ENCODE results near the gene CFAP92.

CFAP92 gene

GRCh38 chr3:129006864-129007263 lies 13.0 kb upstream of the CFAP92 start:
- DNase-seq (ENCODE audit: low read depth), result no peak

DNA sequence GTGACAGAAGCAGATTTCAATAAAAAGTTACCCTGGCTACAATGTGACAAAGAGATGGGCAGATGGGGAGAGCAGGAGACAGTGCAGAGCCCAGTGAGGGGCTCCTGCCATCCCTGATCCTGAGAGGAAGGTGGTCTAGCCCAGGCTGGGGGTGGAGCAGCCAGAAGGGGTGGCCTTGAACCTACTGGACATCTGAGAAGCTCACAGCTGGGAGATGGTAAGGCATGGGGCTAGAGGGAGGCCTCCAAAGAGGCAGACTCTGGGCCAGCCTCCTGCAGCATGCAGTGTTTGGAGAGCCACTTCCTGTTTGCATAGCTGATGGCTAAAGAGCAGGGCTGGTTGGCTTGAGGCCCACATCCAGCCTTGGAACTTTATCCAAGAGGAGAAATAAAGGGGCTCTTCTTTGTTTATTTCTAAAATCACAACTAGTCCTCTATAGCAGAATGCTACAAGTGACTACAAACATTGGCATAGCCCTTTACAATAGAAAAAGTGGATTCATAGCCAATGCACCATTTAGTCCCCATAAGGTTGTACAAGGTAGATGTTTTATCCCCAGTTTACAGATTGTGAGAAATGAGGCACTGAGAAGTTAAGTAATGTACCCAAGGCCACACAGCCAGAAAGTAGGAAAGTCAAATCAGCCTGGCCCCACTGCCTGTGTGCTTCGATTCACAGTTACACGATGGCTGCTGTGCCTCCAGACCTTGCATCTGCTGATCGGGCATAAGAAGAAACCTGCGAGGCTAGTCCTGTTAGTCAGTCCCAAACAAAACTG lies 11.8 kb upstream of the CFAP92 start:
- DNase-seq (ENCODE audit: low read depth), result no peak

DNA sequence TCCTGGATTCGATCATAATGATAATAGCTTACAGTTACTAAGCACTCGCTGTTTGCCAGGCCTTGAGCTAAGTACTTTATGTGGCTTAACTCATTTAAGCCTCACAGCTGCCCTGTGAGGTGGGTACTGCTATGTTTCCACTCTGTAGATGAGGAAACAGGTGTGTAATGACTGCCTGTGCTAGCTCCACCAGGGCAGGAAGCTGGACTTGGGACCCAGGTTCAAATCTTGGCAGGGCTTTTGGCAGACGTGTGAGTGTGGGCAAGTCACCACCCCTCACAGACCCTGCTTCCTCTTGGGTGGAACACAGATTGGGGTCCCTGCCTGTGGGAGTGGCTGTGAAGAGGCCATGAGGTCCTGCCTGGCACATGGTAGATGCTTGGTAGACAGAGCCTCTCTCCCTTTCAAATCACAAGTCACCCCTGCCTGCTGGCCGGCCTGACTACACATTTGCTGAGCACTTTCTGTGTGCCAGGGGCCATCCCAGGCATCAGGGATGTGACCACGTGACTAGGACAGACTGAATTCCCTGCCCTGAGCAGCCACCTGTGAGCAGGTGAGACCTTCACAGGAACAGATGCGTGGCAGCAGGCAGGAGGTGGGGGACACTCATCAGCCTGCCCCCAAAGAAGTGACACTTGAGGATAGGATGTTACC lies 10.9 kb upstream of the CFAP92 start:
- DNase-seq (ENCODE audit: low read depth), result no peak

DNA sequence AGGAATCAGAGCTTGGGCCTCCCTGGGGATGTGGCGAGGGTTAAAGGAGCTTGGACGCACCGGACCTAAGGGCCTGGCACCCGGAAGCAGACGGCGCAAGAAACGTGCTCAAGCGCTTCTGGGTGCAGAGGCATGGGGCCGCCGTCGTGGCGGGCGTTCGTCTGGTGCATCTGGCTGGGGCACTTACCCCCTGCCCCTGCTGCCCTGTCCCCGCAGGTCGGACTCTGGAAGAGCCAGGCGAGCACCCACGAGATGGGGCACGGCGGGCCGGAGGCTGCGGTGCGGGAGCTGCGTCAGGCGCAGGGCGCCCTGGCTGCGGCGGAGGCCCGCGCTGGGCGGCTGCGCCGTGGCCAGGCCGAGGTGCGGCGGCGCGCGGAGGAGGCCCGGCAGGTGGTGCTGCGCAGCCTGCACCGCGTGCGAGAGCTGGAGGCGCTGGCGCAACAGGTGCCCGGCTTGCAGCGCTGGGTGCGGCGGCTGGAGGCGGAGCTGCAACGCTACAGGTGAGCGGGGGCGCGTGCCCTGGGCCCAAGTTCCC lies 9.8 kb upstream of the CFAP92 start:
- DNase-seq (ENCODE audit: low read depth), result no peak

- no peak for DNase-seq (ENCODE audit: low read depth)
These were observed 9.0 kb upstream of the CFAP92 start for GRCh38 chr3:129002573-129003569.

DNA sequence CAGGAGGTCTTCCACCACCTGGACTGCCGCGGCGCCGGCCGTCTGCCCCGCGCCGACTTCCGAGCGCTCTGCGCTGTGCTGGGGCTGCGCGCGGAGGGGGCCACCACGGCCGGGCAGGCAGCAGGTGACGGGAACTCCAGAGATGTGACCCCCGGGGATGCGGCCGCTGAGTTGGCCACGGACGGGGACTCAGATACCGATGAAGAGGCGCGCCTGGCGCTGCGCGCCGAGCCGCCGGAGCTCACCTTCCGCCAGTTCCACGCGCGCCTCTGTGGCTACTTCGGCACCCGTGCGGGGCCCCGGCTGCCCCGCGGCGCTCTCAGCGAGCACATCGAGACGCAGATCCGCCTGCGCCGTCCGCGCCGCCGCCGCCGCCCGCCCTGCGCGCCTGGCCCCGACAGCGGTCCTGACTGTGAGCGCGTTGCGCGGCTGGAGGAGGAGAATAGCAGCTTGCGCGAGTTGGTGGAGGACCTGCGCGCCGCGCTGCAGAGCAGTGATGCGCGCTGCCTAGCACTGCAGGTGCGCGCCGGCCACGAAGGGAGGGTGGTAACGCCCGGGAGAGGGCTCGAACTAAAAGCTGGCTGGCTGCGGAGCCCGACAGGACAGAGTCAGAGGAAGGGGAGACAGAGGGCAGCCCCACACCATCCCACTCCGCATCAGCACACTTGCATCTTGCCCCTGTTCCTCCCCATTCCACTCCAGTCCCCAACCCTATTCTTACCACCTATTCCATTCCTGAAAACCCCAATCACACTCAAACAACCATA lies 8.1 kb upstream of the CFAP92 start:
- no peak for DNase-seq (ENCODE audit: low read depth)

- DNase-seq (ENCODE audit: low read depth), result no peak
These were observed 7.4 kb upstream of the CFAP92 start, which contains the start of gene EFCC1 for GRCh38 chr3:129001101-129001805. Gene EFCC1 (plus strand): TSS chr3:129001304. CDS start chr3:129001629, 325 bp downstream.

- no peak for DNase-seq (ENCODE audit: low read depth)
These were observed 6.8 kb upstream of the CFAP92 start for GRCh38 chr3:129000742-129001100.

GRCh38 chr3:128999102-128999501 lies 5.2 kb upstream of the CFAP92 start:
- DNase-seq (ENCODE audit: low read depth), result no peak

GRCh38 chr3:128998561-128998960 lies 4.7 kb upstream of the CFAP92 start:
- no peak for DNase-seq (ENCODE audit: low read depth)

DNA sequence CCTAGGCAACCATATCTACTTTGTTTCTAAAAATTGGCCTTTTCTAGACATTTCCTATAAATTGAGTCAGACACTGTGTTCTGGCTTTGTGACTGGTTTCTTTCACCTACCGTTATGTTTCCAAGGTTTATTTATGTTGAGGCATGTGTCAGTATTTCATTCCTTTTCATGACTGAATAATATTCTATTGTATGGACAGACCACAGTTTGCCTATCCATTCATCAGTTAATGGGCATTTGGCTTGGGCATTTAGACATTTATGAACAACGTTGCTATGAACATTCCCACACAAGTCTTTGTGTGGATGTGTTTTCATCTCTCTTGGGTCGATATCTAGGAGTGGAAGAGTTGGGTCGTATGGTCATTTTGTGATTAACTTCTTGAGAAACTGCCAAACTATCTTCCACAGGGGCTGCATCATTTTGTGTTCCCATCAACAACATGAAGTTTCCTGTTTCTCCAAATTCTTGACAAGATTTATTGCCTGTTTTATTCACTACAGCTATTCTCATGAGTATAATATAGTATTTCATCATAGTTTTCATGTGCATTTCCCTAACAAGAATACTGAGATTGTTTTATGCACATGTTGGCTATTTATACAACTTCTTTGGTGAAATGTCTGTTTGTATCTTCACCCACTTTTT lies 3.7 kb upstream of the CFAP92 start:
- DNase-seq (ENCODE audit: low read depth), result no peak

DNA sequence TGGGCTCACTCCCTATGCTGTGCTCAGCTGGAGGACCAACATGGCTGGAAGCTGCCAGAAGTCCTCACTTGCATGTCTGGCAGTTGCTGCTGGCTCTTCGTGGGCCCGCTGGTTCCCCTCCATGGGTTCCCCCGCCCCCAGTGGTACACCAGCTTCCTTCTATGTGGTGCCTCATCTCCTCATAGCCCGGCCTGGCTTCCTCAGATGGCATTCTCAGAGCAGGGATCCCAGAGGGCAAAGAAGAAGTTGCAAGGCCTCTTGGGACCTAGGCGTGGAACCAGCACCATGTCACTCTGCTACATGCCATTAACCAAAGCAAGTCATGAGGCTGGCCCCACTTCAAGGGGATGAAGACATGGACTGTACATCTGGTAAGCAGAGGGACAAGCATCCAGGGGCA lies 2.9 kb upstream of the CFAP92 start:
- no peak for DNase-seq (ENCODE audit: low read depth)

DNA sequence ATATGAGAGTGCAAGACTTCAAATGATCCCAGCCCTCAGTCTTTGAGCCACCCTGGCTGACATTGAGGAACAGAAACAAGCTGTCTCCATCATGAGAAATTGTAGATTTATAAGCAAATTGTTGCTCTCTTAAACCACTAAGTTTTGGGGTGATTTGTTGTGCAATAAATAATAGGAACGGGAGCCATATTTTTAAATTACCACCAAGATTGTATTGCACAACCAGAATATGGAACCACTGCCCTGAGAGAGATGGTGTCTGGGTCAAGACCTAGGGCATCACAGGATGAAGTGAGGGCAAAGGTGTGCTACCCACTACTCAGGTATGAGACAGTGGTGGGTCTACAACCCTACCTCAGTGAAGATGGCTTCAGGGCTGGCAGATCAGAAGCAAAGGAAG lies 2.3 kb upstream of the CFAP92 start:
- DNase-seq (ENCODE audit: low read depth), result no peak

GRCh38 chr3:128995737-128996136 lies 1.9 kb upstream of the CFAP92 start:
- no peak for DNase-seq (ENCODE audit: low read depth)

GRCh38 chr3:128994581-128995546 lies 988 bp upstream of the CFAP92 start:
- no peak for DNase-seq (ENCODE audit: low read depth)

GRCh38 chr3:128994173-128994512 lies 267 bp upstream of the CFAP92 start:
- no peak for DNase-seq (ENCODE audit: low read depth)

DNA sequence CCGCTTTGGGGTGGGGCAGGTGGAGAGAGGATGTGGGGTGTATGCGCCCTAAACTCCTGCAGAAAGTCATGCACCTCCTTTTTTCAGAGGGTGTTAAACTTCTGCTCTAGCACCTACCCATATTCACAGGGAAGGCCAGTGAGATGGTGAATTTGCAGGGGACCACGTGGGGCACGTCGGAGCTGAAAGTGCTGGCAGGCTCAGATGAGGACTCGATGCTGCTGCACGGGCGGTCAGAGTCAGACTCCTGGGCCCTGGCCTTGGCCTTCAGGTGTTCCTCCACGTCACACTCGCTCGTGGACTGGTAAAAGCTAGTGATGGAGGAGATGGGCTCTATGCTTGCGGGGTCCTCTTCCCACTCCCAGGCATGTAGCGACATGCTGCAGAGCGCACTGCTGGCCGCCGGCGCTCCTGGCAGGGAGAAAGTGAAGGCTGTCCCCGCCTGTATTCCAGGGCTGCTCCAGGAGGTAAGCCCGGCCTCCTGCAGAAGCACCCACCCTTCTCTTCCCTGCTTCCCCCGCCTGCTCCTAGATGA lies 883 bp downstream of the CFAP92 start:
- no peak for DNase-seq (ENCODE audit: low read depth)

GRCh38 chr3:128991355-128991895 lies 2.5 kb downstream of the CFAP92 start:
- no peak for DNase-seq (ENCODE audit: low read depth)

GRCh38 chr3:128988286-128988685 lies 5.6 kb downstream of the CFAP92 start:
- no peak for DNase-seq (ENCODE audit: low read depth)

Data from CMK (cell line).